Stimulated activated CD8-positive, alpha-beta memory T cell treated with anti-CD3 and anti-CD28 coated beads, Interleukin-7, amount 100 ng/mL, for 48 hours (primary cell): ENCODE measurements around the gene AURKB.
A peak's percentile ranks its signal among the peaks of the same experiment; 100 is the strongest.
"Not testable (repeated sequence)": the region's sequence is repeated elsewhere in the genome, so short reads cannot be mapped to it uniquely, and the experiment has no call there.

Source experiments
- DNase-seq, 2 donors: peaks; one replicate each; pipeline ENCODE4 v3.0.0-alpha.2; 2020; ENCODE audit warnings: low read depth in 1 of 2; ENCODE audit errors: extremely low read depth in 1 of 2

Gene AURKB

GRCh38 chr17:8189041-8189710, 21.2 kb downstream of the AURKB start:
- DNase-seq, result no peak

DNA sequence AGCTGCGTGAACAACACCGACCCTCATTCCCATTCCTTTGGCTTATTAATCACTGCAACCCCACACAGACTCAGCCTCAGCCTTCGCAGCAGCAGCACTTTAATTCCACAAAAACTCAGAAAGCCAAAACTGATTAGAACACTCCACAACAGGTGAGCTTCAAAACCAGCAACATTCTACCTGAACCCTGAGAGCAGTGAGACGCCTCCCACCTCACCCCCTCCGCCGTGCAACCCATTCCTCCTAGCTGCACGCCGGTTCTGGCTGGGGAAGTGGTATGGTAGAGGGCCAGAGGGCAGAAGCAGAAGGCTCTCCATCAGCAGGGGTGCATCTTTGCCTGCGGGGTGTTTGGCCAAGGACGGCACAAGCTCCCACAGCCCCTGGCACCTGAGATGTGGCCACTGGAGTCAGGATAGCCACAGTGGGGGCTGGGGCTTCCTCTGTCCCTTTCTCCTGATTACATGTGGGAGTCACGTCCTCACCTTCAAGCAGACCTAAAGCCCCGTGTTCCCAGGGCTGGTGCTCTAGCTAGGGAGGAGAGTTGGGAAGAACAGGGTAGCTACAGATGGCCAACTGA, 22.0 kb downstream of the AURKB start:
- DNase-seq, result no peak

- DNase-seq, result peak; percentile 75 to 86
These were observed 22.7 kb downstream of the AURKB start for GRCh38 chr17:8187517-8188262.

DNA sequence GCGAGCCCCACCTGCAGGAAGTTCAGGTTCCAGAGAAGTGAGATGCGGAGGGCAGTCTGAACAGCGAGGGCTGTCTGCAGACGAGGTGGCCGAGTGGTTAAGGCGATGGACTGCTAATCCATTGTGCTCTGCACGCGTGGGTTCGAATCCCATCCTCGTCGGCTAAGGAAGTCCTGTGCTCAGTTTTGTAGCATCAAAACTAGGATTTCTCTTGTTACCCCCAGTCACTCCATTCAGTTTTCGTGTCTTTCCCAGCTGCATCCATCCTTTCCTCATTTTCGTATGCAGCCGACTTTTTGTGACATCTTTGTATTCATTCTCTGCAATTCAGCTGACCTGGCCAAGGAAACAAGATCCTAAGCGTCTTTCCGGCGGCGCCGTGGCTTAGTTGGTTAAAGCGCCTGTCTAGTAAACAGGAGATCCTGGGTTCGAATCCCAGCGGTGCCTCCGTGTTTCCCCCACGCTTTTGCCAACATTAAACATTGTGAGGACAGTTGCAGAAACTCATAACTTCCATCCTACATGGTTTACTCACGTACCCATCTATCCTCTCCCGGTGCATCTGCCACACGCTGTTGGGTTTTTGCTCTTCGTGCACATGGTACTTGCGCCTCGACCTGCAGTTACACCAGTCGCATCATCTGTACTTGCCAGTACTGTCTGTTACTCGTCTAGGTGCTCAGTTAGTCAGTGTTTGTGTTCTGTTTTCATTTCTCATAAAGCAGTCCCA, 23.4 kb downstream of the AURKB start:
- DNase-seq, result peak; percentile 86 to 91

- DNase-seq, result no peak
These were observed 24.0 kb downstream of the AURKB start for GRCh38 chr17:8186446-8186786.

- DNase-seq, result peak; percentile 80 to 86
These were observed 24.6 kb downstream of the AURKB start for GRCh38 chr17:8185582-8186445.

- DNase-seq, result no peak
These were observed 33.2 kb downstream of the AURKB start for GRCh38 chr17:8176998-8177731.

DNA sequence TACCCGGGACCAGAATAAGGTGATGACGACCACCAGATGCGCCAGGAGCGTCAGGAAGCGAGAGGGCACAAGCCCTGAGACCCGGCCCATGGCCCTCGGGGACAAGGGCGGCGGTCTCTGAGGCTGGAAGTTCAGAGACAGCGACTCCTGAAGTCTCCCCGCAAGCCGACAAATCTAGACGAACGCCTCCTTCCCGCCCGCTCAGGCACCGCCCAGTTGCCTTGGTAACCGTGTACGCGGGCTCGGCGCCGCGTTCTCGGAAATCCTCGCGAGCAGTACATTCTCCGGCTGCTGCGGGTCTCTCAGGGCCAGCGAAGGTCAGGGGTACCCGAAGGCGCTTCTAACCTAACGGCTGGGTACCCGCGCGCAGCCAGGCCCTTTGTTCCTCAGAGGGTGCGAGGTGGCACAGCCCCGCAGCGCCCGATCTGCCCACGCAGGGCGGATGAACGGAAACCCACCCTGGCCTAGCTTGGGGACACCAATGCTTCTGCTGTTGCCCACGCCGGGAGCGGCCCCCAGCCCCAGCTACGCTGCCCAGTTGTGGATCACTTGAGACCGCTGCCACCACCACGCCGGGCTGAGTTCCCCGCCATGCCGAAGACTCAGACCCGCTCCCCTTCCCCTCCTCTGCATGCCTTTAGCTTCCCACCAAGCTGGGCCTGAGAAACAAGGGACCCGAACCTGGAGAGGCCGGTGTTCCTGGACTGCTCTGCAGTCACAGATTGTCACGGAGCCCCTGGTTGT, 34.0 kb downstream of the AURKB start, which contains the start of gene TMEM107:
TMEM107 (minus strand) TSS at position 184 of the 744 bp plus-strand sequence; CDS start at position 90, 94 bp downstream.
- peak in 1 of 2 donors; percentile 82 for DNase-seq

DNA sequence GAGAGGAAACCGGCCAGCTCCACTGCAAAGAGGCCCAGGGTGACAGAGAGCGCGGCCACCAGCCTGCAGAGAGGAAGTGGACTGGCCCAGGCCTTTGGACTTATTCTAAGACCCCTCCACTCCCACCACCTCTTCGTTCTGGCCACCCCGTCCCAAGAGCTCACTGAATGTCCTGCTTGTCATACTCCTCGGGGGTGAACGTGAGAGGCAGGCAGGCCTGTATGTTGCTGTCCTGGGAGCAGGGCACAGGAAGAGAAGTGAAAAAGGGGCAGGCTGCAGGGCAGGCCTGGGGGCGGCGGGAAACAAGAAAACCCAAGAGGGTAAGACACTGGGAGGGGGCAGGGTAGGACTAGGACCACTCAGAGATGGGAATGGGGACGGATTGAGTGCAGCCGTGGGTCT, 34.6 kb downstream of the AURKB start:
- DNase-seq, result no peak

GRCh38 chr17:8173871-8174322, 36.5 kb downstream of the AURKB start:
- DNase-seq, result no peak

- DNase-seq, result peak in 1 of 2 donors; percentile 73
These were observed 37.1 kb downstream of the AURKB start for GRCh38 chr17:8173056-8173870.

DNA sequence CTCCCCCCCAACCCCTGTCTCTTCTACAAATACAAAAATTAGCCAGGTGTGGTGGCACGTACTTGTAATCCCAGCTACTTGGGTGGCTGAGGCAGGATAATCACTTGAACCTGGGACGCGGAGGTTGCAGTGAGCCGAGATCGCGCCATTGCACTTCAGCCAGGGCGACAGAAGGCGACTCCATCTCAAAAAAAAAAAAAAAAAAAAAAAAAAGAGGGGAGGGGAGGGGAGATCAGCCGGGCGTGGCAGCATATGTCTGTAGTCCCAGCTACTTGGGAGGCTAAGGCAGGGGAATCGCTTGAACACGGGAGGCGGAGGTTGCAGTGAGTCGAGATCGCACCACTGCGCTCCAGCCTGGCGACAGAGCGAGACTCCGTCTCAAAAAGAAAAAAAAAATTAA, 40.2 kb downstream of the AURKB start:
- not testable (repeated sequence) for DNase-seq

DNA sequence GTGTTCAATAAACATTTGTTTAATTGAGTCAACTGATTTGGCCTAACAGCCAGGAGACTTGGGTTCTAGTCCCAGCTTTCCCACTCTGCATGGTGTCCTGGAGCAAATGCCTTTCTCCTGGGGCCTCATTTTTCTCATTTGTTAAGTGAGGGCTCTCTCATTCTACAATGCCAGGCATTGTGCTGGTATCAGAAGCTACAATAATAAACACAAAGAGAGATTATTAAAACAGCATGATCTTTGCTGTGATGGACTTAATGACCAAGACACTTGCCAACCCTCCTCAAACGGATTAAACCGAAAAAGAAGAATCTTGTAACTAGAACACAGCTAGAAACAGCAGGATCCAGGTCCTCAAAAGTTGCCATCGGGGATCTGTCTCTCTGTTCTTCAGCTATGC, 42.8 kb downstream of the AURKB start:
- DNase-seq, result no peak

DNA sequence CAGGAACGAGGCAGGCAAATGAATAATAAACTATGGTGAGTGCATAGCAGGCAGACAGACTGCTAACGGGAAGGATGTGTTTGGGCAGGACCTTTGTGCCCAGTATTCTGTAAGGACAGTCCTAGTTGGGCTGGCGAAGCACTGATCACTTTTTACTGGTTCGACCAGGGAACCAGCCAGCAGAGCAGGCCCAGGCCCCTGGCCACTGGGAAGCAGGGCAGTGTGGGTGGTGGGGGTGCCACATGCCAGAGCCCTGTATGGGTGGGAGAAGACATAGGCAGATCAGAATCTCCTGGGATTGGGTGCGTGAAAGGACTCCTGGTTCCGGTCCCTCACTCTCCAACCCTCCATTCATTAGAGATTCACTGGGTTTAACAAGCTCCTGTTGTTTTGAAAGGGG, 43.6 kb downstream of the AURKB start:
- no peak for DNase-seq

- no peak for DNase-seq
These were observed 45.6 kb downstream of the AURKB start for GRCh38 chr17:8164815-8165131.

DNA sequence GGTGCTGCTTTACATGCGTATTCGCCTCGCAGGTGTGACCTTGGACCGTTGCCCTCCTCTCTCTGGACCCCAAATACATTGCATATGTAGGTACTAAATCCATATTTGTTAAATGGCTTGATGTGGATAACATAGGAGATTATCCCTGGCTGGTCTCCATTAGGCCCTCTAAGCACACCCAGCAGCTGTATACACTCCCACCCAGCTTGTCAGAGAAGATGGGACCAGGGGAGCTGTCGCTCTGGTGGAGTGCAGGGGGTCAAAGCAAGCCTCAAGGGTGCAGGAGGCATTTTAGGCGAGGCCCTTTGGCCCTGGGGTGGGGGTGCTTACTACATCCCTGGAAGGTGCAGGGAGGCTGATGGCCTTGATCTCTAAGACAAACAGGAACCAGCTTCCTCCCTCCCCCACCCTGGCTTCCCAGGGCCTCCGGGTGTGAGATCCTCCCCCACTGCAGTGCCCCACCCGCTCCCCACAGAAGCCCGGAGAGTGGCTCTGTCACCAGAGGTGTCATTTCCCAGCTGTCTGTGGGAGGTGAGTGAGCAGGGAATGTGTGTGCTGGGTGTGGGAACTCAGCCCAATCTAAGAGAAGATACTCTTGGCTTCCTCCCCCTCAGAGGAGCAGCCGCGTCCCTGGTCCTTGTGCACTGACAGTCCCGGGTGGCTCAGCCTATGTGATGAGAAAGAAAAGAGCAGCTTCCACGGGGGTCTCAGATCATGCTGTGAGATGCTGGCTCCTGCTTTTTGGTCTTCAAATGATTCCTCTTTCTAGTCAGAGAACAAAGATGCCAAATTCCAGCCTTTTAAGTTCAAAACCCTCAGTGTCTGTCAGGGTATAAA, 46.2 kb downstream of the AURKB start:
- peak; percentile 58 to 82 for DNase-seq
